ENCODE data around the gene HBB. TPM values are rescaled to one million over a fixed set of nuclear protein-coding genes. Genes with fewer than 3 reads are reported as not detected.

Gene HBB
- total and polyA plus RNA-seq, 4 donors = 5.7 to 3,950 (median 50.2) TPM

DNA sequence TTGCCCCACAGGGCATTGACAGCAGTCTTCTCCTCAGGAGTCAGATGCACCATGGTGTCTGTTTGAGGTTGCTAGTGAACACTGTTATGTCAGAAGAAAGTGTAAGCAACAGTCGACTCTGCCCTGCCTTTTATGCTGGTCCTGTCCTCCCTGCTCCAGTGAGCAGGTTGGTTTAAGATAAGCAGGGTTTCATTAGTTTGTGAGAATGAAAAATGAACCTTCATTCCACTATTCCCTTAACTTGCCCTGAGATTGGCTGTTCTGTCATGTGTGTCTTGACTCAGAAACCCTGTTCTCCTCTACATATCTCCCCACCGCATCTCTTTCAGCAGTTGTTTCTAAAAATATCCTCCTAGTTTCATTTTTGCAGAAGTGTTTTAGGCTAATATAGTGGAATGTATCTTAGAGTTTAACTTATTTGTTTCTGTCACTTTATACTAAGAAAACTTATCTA, 7.5 kb upstream of the HBB start, which contains the start of gene HBD:
TSS of gene HBD (minus strand) at position 103 of the 454 bp plus-strand sequence. CDS start at position 53, 50 bp downstream.
- TF ChIP-seq YY1 (IDR thresholded peaks at IDR 0.05) (no peak), MAX (IDR thresholded peaks at IDR 0.05) (no peak), SP1 (IDR thresholded peaks at IDR 0.05) (no peak), FOXA1 (IDR thresholded peaks at IDR 0.05) (no peak), JUND (IDR thresholded peaks at IDR 0.05) (no peak), TAF1 (conservative IDR thresholded peaks at IDR 0.05) (no peak), RAD21 (IDR thresholded peaks at IDR 0.05) (no peak), RXRA (IDR thresholded peaks at IDR 0.05) (no peak), HNF4G (IDR thresholded peaks at IDR 0.05) (no peak), ATF3 (IDR thresholded peaks at IDR 0.05) (no peak)
- TF ChIP-seq, protein P1, sequence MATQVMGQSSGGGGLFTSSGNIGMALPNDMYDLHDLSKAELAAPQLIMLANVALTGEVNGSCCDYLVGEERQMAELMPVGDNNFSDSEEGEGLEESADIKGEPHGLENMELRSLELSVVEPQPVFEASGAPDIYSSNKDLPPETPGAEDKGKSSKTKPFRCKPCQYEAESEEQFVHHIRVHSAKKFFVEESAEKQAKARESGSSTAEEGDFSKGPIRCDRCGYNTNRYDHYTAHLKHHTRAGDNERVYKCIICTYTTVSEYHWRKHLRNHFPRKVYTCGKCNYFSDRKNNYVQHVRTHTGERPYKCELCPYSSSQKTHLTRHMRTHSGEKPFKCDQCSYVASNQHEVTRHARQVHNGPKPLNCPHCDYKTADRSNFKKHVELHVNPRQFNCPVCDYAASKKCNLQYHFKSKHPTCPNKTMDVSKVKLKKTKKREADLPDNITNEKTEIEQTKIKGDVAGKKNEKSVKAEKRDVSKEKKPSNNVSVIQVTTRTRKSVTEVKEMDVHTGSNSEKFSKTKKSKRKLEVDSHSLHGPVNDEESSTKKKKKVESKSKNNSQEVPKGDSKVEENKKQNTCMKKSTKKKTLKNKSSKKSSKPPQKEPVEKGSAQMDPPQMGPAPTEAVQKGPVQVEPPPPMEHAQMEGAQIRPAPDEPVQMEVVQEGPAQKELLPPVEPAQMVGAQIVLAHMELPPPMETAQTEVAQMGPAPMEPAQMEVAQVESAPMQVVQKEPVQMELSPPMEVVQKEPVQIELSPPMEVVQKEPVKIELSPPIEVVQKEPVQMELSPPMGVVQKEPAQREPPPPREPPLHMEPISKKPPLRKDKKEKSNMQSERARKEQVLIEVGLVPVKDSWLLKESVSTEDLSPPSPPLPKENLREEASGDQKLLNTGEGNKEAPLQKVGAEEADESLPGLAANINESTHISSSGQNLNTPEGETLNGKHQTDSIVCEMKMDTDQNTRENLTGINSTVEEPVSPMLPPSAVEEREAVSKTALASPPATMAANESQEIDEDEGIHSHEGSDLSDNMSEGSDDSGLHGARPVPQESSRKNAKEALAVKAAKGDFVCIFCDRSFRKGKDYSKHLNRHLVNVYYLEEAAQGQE (IDR thresholded peaks at IDR 0.05) = no peak
- no peak within 1 kb of the TSS for H3K9ac ChIP-seq (ENCODE audit: low read depth in 1 of 2, low read length in 2 of 2)
- no peak within 1 kb of the TSS for H3K4me3 ChIP-seq (ENCODE audit: low read depth in 1 of 3, low read length in 3 of 3)
- H3K27me3 ChIP-seq (ENCODE audit: control insufficient read depth in 4 of 4, insufficient read depth in 4 of 4, low read length in 3 of 4) = no peaks in the 10 kb centered on the region
- H3K4me1 ChIP-seq (ENCODE audit: control insufficient read depth in 4 of 4, insufficient read depth in 4 of 4, low read length in 3 of 4) = no peaks in the 10 kb centered on the region
- DNase-seq (ENCODE audit: low spot score) = no peak
- 59% methylated on average over 2 of the region's 2 CpGs for whole genome bisulfite sequencing
- no peaks in the 10 kb centered on the region for H3K36me3 ChIP-seq (ENCODE audit: control insufficient read depth in 4 of 4, insufficient read depth in 3 of 4, low read depth in 1 of 4, low read length in 3 of 4)
- no peaks in the 10 kb centered on the region for H3K9me3 ChIP-seq (ENCODE audit: control insufficient read depth in 4 of 4, low read length in 3 of 4)
- H3K27ac ChIP-seq (ENCODE audit: low read depth in 1 of 2, low read length in 2 of 2) = no peak within 1 kb of the TSS

DNA sequence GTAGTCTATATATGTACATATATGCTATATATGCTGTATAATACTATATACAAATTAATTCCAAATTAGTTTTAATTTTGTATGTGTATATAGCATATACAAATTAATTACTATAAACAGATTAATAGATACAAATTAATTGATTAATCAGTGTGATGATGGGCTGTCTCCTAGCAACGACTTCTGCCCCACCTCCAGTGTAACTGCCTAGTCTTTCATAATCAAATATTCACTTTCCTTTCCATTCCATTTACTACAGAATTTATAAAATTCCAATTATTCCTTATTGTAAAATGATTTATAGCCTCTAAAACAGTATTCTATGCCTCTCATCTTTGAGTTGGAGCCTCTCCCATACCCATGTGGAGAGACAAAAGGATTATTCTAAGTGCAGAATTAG, 6.4 kb upstream of the HBB start:
- WGBS = 79% methylated on average over 1 of the region's 1 CpG
- Histone ChIP-seq H3K9me3 (ENCODE audit: control insufficient read depth in 4 of 4, low read length in 3 of 4) (no peaks in the 10 kb centered on the region), H3K4me3 (ENCODE audit: low read depth in 1 of 3, low read length in 3 of 3) (no peak overlapping the region), H3K27me3 (ENCODE audit: control insufficient read depth in 4 of 4, insufficient read depth in 4 of 4, low read length in 3 of 4) (no peaks in the 10 kb centered on the region), H3K4me1 (ENCODE audit: control insufficient read depth in 4 of 4, insufficient read depth in 4 of 4, low read length in 3 of 4) (no peaks in the 10 kb centered on the region), H3K27ac (ENCODE audit: low read depth in 1 of 2, low read length in 2 of 2) (no peak overlapping the region), H3K9ac (ENCODE audit: low read depth in 1 of 2, low read length in 2 of 2) (no peak overlapping the region), H3K36me3 (ENCODE audit: control insufficient read depth in 4 of 4, insufficient read depth in 3 of 4, low read depth in 1 of 4, low read length in 3 of 4) (no peaks in the 10 kb centered on the region)
- DNase-seq (ENCODE audit: low spot score) = no peak
- TF ChIP-seq JUND (IDR thresholded peaks at IDR 0.05) (no peak), HNF4A (conservative IDR thresholded peaks at IDR 0.05) (no peak)

GRCh38 chr11:5232821-5233220, 6.0 kb upstream of the HBB start:
- Histone ChIP-seq H3K27me3 (ENCODE audit: control insufficient read depth in 4 of 4, insufficient read depth in 4 of 4, low read length in 3 of 4) (no peaks in the 10 kb centered on the region), H3K4me3 (ENCODE audit: low read depth in 1 of 3, low read length in 3 of 3) (no peak overlapping the region), H3K27ac (ENCODE audit: low read depth in 1 of 2, low read length in 2 of 2) (no peak overlapping the region), H3K36me3 (ENCODE audit: control insufficient read depth in 4 of 4, insufficient read depth in 3 of 4, low read depth in 1 of 4, low read length in 3 of 4) (no peaks in the 10 kb centered on the region), H3K9me3 (ENCODE audit: control insufficient read depth in 4 of 4, low read length in 3 of 4) (no peaks in the 10 kb centered on the region), H3K9ac (ENCODE audit: low read depth in 1 of 2, low read length in 2 of 2) (no peak overlapping the region), H3K4me1 (ENCODE audit: control insufficient read depth in 4 of 4, insufficient read depth in 4 of 4, low read length in 3 of 4) (no peaks in the 10 kb centered on the region)
- no peak for DNase-seq (ENCODE audit: low spot score)
- WGBS = 92% methylated on average over 2 of the region's 2 CpGs
- no peak for TF ChIP-seq FOXA2 (IDR thresholded peaks at IDR 0.05)
- TF ChIP-seq YY1 (IDR thresholded peaks at IDR 0.05) = no peak
- TF ChIP-seq TAF1 (conservative IDR thresholded peaks at IDR 0.05) = no peak
- TF ChIP-seq JUND (IDR thresholded peaks at IDR 0.05) = no peak
- TF ChIP-seq, protein P1 (IDR thresholded peaks at IDR 0.05) = no peak
- no peak for TF ChIP-seq HNF4G (IDR thresholded peaks at IDR 0.05)
- TF ChIP-seq FOXA1 (IDR thresholded peaks at IDR 0.05) = no peak
- no peak for TF ChIP-seq GABPA (IDR thresholded peaks at IDR 0.05 in 1 of 2, conservative IDR thresholded peaks at IDR 0.05 in 1 of 2)
- no peak for TF ChIP-seq ATF3 (IDR thresholded peaks at IDR 0.05)
- TF ChIP-seq MAX (IDR thresholded peaks at IDR 0.05) = no peak
- no peak for TF ChIP-seq EGR1 (IDR thresholded peaks at IDR 0.05; ENCODE audit: low read depth in 2 of 2)
- TF ChIP-seq ZBTB33 (IDR thresholded peaks at IDR 0.05) = no peak
- TF ChIP-seq HNF4A (conservative IDR thresholded peaks at IDR 0.05) = no peak
- no peak for TF ChIP-seq RXRA (IDR thresholded peaks at IDR 0.05)

Data from liver (tissue), 9 donors.